HepG2 (cell line): ENCODE measurements around the gene POLR1E. TPM values are rescaled to one million over a fixed set of nuclear protein-coding genes. Genes with fewer than 3 reads are reported as not detected.

Source experiments
- ATF1 ChIP-seq: IDR thresholded peaks from 2 replicates; pipeline ENCODE4 v1.6.1; 2016; ENCODE audit warnings: mild to moderate bottlenecking, control low read depth
- ATRX ChIP-seq: sonication (generic); formaldehyde crosslinking; IDR thresholded peaks from 2 replicates; pipeline ENCODE4 v1.4.0; 2020; ENCODE audit warnings: missing genetic modification reagents, borderline replicate concordance
- ETV5 ChIP-seq: IDR thresholded peaks from 2 replicates; pipeline ENCODE4 v1.6.1; 2018; ENCODE audit warnings: missing biosample characterization, missing genetic modification reagents, inconsistent platforms, borderline replicate concordance
- FOSL2 ChIP-seq: sonication (generic); formaldehyde crosslinking; IDR thresholded peaks from 2 replicates; pipeline ENCODE4 v1.4.0; 2020; ENCODE audit warnings: missing genetic modification reagents
- FOXA3 ChIP-seq: IDR thresholded peaks from 2 replicates; pipeline ENCODE4 v1.6.1; 2016; ENCODE audit warnings: missing genetic modification reagents, missing compliant biosample characterization
- KAT8 ChIP-seq: IDR thresholded peaks from 2 replicates; pipeline ENCODE4 v1.6.1; 2016; ENCODE audit warnings: missing genetic modification reagents, missing compliant biosample characterization
- NFE2 ChIP-seq: sonication (generic); formaldehyde crosslinking; IDR thresholded peaks from 2 replicates; pipeline ENCODE4 v1.4.0; 2020; ENCODE audit warnings: missing genetic modification reagents
- POLR2AphosphoS2 ChIP-seq: IDR thresholded peaks from 2 replicates; pipeline ENCODE4 v1.6.1; 2011; ENCODE audit warnings: low read depth, low read length, improper control_type of control experiment
- POLR2AphosphoS5 ChIP-seq: IDR thresholded peaks from 2 replicates; pipeline ENCODE4 v1.6.1; 2012; ENCODE audit warnings: low read depth, low read length
- SCMH1 ChIP-seq: sonication (generic); formaldehyde crosslinking; IDR thresholded peaks from 2 replicates; pipeline ENCODE4 v1.9.0; 2021; ENCODE audit warnings: missing genetic modification reagents, mild to moderate bottlenecking, borderline replicate concordance
- SOX5 ChIP-seq: IDR thresholded peaks from 2 replicates; pipeline ENCODE4 v1.6.1; 2016; ENCODE audit warnings: borderline replicate concordance
- TGIF2 ChIP-seq: IDR thresholded peaks from 2 replicates; pipeline ENCODE4 v1.6.1; 2016; ENCODE audit warnings: control low read depth, missing compliant biosample characterization
- ZNF761 ChIP-seq: sonication (generic); formaldehyde crosslinking; conservative IDR thresholded peaks from 2 replicates; pipeline ENCODE4 v1.4.0; 2020; ENCODE audit warnings: mild to moderate bottlenecking, missing genetic modification reagents
- polyA plus RNA-seq, 8 experiments: library from polyadenylated mRNA; depleted of rRNA in 3 of 8; stranded (reverse) in 7 of 8; unstranded in 1 of 8; fragments of >200 nt; fragmentation: Illumina TruSeq in 4 of 8; extraction: Trizol in 4 of 8; gene quantifications; 2 replicates each; pipeline versions ENCODE4 v1.2.1 to v1.2.3, GENCODE V29; 2011 to 2016; ENCODE audit warnings: low read depth in 4 of 8, missing spikeins in 1 of 8, mixed read lengths in 1 of 8; ENCODE audit not compliant: insufficient read depth in 1 of 8
- total RNA-seq, 5 experiments: library from RNA; depleted of rRNA; stranded (reverse); fragments of >200 nt; fragmentation: Illumina TruSeq; extraction: Trizol; gene quantifications; 2 replicates each; pipeline ENCODE4 v1.2.3, GENCODE V29; 2016; ENCODE audit warnings: low read depth in 1 of 5
- TF ChIP-seq, protein P1 (sequence below): sonication (generic); formaldehyde crosslinking; IDR thresholded peaks from 2 replicates; pipeline ENCODE4 v1.4.0; 2020; ENCODE audit warnings: missing genetic modification reagents
- TF ChIP-seq, protein P2 (sequence below): sonication (generic); formaldehyde crosslinking; IDR thresholded peaks from 2 replicates; pipeline ENCODE4 v1.5.0; 2020; ENCODE audit warnings: missing genetic modification reagents
- TF ChIP-seq, protein P3 (sequence below): sonication (generic); formaldehyde crosslinking; IDR thresholded peaks from 2 replicates; pipeline ENCODE4 v1.4.0; 2020; ENCODE audit warnings: low read depth, missing genetic modification reagents
- TF ChIP-seq, protein P4 (sequence below): sonication (generic); formaldehyde crosslinking; IDR thresholded peaks from 2 replicates; pipeline ENCODE4 v1.4.0; 2020; ENCODE audit warnings: missing genetic modification reagents; ENCODE audit errors: not compliant biosample characterization
- TF ChIP-seq, protein P5 (sequence below): sonication (generic); formaldehyde crosslinking; IDR thresholded peaks from 2 replicates; pipeline ENCODE4 v1.4.0; 2020; ENCODE audit warnings: missing genetic modification reagents

The POLR1E gene
- total and polyA plus RNA-seq, 2 of the 13 experiments (the other 11 are each of a cell fraction or from before 2014, with no cell fraction given) = 23.0 to 37.8 TPM

DNA sequence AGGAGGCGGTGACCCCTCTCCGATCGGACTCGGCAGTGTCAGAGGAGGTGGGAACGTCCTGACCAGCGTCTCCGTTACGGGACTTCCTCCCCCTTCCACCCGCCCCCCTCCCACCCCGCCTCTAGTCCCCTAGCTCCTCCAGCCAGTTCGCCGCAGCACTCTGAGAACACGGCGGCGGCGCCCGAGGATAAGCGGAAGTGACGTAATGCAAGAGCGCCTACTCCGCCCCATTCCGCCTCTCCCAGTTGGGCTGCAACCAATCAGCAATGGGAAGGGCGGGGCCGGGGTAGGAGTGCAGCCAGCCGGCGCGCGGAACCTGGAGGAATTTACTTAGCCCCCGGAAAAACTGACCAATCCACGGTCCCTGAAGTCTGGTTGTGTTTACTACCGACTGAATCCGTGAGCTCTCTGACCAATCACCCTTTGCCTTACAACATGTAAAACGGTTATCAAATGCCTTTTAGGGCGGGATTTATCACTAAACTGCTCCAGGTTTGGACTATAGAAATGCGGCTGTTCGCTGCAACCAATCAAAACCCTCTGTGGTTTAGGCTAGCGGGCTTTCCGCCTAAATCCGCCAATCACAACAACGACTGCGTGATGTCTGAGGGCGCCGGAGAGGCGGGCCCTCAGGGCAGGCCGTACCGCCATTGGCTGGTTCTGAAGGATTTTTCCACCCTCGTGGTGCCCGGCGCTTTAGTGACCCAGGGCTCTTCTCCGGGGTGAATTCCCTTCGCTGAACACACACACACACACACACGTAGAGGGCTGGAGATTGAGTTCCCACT lies 20.3 kb upstream of the POLR1E start, which contains the start of gene ZBTB5 (continued):
- TF ChIP-seq, protein P1, sequence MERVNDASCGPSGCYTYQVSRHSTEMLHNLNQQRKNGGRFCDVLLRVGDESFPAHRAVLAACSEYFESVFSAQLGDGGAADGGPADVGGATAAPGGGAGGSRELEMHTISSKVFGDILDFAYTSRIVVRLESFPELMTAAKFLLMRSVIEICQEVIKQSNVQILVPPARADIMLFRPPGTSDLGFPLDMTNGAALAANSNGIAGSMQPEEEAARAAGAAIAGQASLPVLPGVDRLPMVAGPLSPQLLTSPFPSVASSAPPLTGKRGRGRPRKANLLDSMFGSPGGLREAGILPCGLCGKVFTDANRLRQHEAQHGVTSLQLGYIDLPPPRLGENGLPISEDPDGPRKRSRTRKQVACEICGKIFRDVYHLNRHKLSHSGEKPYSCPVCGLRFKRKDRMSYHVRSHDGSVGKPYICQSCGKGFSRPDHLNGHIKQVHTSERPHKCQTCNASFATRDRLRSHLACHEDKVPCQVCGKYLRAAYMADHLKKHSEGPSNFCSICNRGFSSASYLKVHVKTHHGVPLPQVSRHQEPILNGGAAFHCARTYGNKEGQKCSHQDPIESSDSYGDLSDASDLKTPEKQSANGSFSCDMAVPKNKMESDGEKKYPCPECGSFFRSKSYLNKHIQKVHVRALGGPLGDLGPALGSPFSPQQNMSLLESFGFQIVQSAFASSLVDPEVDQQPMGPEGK (CRISPR knock-in tag) = peak; percentile 3; the same call in 1 of the 2 replicates
- TF ChIP-seq, protein P2, sequence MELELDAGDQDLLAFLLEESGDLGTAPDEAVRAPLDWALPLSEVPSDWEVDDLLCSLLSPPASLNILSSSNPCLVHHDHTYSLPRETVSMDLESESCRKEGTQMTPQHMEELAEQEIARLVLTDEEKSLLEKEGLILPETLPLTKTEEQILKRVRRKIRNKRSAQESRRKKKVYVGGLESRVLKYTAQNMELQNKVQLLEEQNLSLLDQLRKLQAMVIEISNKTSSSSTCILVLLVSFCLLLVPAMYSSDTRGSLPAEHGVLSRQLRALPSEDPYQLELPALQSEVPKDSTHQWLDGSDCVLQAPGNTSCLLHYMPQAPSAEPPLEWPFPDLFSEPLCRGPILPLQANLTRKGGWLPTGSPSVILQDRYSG (CRISPR knock-in tag) = 0 out of 2 replicates have a peak, but pooled peaks have one; percentile 39
- peak; percentile 80 for TF ChIP-seq ATF1 (CRISPR knock-in tag)
- 0 out of 2 replicates have a peak, but pooled peaks have one; percentile 71 for TF ChIP-seq POLR2AphosphoS2
- TF ChIP-seq, protein P3, sequence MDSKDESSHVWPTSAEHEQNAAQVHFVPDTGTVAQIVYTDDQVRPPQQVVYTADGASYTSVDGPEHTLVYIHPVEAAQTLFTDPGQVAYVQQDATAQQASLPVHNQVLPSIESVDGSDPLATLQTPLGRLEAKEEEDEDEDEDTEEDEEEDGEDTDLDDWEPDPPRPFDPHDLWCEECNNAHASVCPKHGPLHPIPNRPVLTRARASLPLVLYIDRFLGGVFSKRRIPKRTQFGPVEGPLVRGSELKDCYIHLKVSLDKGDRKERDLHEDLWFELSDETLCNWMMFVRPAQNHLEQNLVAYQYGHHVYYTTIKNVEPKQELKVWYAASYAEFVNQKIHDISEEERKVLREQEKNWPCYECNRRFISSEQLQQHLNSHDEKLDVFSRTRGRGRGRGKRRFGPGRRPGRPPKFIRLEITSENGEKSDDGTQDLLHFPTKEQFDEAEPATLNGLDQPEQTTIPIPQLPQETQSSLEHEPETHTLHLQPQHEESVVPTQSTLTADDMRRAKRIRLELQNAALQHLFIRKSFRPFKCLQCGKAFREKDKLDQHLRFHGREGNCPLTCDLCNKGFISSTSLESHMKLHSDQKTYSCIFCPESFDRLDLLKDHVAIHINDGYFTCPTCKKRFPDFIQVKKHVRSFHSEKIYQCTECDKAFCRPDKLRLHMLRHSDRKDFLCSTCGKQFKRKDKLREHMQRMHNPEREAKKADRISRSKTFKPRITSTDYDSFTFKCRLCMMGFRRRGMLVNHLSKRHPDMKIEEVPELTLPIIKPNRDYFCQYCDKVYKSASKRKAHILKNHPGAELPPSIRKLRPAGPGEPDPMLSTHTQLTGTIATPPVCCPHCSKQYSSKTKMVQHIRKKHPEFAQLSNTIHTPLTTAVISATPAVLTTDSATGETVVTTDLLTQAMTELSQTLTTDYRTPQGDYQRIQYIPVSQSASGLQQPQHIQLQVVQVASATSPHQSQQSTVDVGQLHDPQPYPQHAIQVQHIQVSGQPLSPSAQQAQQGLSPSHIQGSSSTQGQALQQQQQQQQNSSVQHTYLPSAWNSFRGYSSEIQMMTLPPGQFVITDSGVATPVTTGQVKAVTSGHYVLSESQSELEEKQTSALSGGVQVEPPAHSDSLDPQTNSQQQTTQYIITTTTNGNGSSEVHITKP (CRISPR knock-in tag) = peak; percentile 20; the same call in 1 of the 2 replicates
- TF ChIP-seq TGIF2 = no peak; the same call in 1 of the 2 replicates
- TF ChIP-seq POLR2AphosphoS5 = peak; percentile 94
- TF ChIP-seq ATRX (CRISPR knock-in tag) = no peak
- TF ChIP-seq, protein P4, sequence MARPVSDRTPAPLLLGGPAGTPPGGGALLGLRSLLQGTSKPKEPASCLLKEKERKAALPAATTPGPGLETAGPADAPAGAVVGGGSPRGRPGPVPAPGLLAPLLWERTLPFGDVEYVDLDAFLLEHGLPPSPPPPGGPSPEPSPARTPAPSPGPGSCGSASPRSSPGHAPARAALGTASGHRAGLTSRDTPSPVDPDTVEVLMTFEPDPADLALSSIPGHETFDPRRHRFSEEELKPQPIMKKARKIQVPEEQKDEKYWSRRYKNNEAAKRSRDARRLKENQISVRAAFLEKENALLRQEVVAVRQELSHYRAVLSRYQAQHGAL (CRISPR knock-in tag) = no peak
- no peak for TF ChIP-seq ZNF761
- no peak for TF ChIP-seq NFE2
- TF ChIP-seq, protein P5, sequence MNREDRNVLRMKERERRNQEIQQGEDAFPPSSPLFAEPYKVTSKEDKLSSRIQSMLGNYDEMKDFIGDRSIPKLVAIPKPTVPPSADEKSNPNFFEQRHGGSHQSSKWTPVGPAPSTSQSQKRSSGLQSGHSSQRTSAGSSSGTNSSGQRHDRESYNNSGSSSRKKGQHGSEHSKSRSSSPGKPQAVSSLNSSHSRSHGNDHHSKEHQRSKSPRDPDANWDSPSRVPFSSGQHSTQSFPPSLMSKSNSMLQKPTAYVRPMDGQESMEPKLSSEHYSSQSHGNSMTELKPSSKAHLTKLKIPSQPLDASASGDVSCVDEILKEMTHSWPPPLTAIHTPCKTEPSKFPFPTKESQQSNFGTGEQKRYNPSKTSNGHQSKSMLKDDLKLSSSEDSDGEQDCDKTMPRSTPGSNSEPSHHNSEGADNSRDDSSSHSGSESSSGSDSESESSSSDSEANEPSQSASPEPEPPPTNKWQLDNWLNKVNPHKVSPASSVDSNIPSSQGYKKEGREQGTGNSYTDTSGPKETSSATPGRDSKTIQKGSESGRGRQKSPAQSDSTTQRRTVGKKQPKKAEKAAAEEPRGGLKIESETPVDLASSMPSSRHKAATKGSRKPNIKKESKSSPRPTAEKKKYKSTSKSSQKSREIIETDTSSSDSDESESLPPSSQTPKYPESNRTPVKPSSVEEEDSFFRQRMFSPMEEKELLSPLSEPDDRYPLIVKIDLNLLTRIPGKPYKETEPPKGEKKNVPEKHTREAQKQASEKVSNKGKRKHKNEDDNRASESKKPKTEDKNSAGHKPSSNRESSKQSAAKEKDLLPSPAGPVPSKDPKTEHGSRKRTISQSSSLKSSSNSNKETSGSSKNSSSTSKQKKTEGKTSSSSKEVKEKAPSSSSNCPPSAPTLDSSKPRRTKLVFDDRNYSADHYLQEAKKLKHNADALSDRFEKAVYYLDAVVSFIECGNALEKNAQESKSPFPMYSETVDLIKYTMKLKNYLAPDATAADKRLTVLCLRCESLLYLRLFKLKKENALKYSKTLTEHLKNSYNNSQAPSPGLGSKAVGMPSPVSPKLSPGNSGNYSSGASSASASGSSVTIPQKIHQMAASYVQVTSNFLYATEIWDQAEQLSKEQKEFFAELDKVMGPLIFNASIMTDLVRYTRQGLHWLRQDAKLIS (CRISPR knock-in tag) = no peak
- TF ChIP-seq FOSL2 = 0 out of 2 replicates have a peak, but pooled peaks have one; percentile 2
- TF ChIP-seq FOXA3 (CRISPR knock-in tag) = 0 out of 2 replicates have a peak, but pooled peaks have one; percentile 51
- TF ChIP-seq SCMH1 (CRISPR knock-in tag) = no peak
- peak; percentile 44; the same call in 1 of the 2 replicates for TF ChIP-seq ETV5 (CRISPR knock-in tag)
- TF ChIP-seq SOX5 (CRISPR knock-in tag) = 0 out of 2 replicates have a peak, but pooled peaks have one; percentile 7
- TF ChIP-seq KAT8 = peak; percentile 51
